Stimulated activated naive CD8-positive, alpha-beta T cell treated with anti-CD3 and anti-CD28 coated beads, Interleukin-15, amount 100 ng/mL, for 72 hours (primary cell): Measurements from ENCODE around the gene SENP2.
"Not testable (repeated sequence)": the region's sequence is repeated elsewhere in the genome, so short reads cannot be mapped to it uniquely, and the experiment has no call there.

Source experiments
- ATAC-seq: fragments of 150-1000 bp; cut with Tn5 transposase; 2 replicates; pipeline ENCODE4 v1.10.0; 2021; ENCODE audit warnings: mild to moderate bottlenecking, moderate library complexity
- DNase-seq, 2 donors: peaks; one replicate each; pipeline ENCODE4 v3.0.0; 2021 to 2022
- H3K27ac Mint-ChIP-seq, 2 donors: one replicate each; pipeline ENCODE4 v1.8.0; 2022; ENCODE audit warnings: mild to moderate bottlenecking in 2 of 2, mixed read lengths in 2 of 2, moderate library complexity in 2 of 2
- H3K27me3 Mint-ChIP-seq: one replicate; pipeline ENCODE4 v1.8.0; 2022; ENCODE audit warnings: mixed read lengths
- H3K4me1 Mint-ChIP-seq: one replicate; pipeline ENCODE4 v1.8.0; 2022; ENCODE audit warnings: mild to moderate bottlenecking, mixed read lengths
- H3K4me3 Mint-ChIP-seq, 2 donors: one replicate each; pipeline ENCODE4 v1.8.0; 2022; ENCODE audit warnings: mild to moderate bottlenecking in 2 of 2, mixed read lengths in 2 of 2, moderate library complexity in 1 of 2
- H3K9me3 Mint-ChIP-seq, 2 donors: one replicate each; pipeline ENCODE4 v1.8.0; 2022; ENCODE audit warnings: mixed read lengths in 2 of 2

The SENP2 gene

DNA sequence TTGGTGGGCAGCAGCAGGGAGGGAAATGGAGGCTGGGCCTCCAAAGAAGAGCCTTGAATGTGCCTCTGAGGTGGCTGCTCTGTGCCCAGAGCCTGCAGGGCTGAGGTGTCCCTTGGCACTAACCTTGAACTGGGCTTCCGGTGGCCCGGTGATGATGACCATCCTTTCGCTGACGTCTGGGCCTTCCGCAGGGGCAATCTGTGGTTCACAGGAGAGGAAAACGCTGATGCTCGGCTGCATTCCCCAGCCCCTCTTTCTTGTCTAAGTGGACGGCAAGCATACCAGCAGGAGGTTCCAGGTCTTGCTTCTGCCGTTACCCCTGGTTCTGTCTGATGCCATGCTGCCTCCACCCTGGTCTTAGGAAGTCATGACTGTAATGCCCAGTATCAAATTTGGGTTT, 65.9 kb downstream of the SENP2 start:
- no peak for DNase-seq
- no peaks in the 10 kb centered on the region for H3K9me3 Mint-ChIP-seq
- no peak for ATAC-seq
- no peak overlapping the region for H3K27ac Mint-ChIP-seq
- H3K4me3 Mint-ChIP-seq: no peak overlapping the region
- peaks cover 9% of the 10 kb centered on the region for H3K27me3 Mint-ChIP-seq
- H3K4me1 Mint-ChIP-seq: no peaks in the 10 kb centered on the region

DNA sequence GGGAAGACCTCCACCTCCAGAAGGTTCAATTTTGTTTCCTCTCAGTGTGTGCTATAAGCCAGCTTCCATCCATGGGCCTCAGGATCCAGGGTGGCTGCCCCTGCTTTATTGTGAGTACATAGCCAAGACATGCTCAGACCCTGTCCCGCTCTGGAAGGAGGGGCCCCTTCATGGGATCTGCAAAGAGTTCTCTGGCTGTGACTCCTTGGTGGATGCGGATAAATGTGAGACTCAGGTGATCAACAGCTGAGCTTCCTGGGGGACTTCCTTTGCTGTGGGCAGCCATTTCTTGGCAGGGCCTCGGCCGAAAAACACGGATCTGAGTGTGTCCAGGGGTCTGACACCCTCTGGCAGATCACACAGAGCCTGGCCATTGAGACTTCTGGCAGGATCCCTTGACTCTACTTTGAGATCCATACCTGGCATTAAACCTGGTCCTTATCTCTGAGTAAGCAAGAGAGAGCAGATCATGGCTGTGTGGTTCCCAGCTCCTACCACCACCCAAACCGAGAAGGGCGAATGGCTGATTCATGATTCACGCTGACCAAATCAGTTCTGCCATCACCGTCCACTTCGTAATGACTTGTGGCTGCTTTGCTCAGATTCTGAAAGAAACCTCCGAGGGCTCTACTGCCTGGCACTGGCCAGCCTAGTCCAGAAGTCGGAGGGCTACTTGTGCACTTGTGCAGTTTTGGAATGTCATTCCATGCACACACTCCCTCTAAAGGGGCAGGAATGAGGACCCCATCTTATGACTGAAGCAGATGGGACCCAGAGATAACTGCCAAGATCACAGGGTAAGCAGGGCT, 68.1 kb downstream of the SENP2 start:
- ATAC-seq (no peak), DNase-seq (no peak)
- Mint-ChIP-seq H3K27ac (no peak overlapping the region), H3K4me3 (no peak overlapping the region), H3K4me1 (no peaks in the 10 kb centered on the region), H3K9me3 (no peaks in the 10 kb centered on the region), H3K27me3 (no peaks in the 10 kb centered on the region)

DNA sequence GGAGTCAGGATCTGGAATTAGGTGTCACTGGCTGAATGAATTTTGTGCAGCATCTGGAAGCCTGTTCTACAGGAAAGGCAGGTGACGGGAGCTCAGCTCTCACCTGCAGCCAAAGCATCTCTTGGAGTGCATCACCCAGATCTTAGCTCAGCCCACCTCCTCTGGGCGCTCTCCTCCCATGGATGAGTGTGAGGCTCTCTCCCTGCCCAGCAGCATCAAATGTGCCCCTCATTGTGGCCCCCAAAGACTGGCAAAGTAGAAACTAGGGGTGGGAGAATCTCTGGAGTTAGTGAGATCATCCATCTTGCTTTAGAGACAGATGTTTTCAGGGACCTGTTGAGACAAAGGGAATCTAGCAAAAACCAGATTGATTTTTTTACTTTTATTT, 68.7 kb downstream of the SENP2 start:
- Mint-ChIP-seq H3K9me3 (no peaks in the 10 kb centered on the region), H3K27me3 (no peaks in the 10 kb centered on the region), H3K27ac (no peak overlapping the region), H3K4me3 (no peak overlapping the region), H3K4me1 (no peaks in the 10 kb centered on the region)
- DNase-seq (no peak), ATAC-seq (no peak)

DNA sequence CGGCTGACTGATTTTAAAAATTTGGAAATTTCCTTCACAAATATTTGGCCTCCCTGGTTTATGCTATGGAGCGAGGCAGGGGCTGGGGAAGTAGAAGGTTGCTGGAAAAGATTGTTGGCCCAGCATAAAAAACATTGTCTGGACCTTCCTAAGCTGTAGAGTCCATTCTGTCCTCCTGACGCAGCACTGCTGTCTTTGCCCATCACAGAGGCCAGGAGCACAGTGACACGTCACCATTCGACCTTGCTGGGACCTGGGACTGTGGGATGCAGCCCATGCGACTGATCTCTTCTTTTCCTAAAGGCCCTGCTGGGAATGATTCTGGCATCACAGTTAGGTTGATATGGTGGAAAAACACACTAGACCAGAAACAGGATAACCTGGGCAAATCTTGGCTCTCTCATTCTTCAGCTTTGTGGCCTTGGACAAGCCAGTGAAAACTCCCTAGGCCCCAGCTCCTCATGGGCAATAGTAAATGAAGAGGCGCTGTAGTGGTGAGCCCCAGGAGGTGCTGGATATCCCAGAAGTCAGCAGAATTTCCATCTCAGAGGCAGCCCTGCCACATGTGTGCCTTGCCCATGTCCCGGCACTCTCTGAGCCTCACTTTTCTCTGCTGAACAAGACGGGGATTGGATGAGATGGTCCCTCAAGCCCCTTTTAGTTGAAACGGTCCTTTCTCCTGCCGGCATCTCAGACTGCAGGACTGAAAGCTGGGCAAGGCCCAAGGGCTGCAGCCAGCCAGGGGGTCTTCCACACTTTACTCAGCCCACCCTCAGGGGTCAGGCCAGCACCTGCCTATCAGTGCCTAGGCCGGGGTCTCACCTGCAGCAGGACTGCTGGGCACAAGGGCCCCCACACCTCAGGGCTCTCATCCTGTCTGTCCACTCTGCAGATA, 69.6 kb downstream of the SENP2 start:
- Mint-ChIP-seq H3K27ac (no peak overlapping the region), H3K27me3 (no peaks in the 10 kb centered on the region), H3K4me3 (no peak overlapping the region), H3K4me1 (no peaks in the 10 kb centered on the region), H3K9me3 (no peaks in the 10 kb centered on the region)
- DNase-seq (no peak), ATAC-seq (no peak)

DNA sequence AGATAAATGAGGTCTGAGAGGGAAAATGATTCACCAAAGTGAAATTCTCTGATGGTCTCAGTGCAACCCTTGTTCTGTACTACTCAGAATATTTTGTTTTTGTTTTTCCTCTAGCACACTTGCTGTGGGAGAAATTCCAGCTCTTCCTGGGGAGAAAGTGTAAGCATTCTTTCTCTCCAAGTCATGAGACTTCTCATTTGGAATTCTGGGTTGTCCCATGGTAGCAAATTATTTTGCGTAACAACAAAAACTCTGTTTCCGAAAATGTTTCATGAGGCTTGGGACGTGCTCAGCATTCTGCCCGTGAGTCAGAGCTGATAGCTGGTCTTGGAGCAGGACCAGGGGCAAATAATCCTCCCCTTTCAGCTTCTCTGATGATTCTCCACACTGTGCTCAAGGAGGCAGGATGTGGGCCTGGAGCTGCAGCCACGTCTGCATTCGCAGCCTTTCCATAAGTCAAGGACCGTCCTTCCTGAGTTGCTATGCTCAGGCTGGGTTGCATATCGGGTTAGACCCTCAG, 70.3 kb downstream of the SENP2 start:
- no peak for DNase-seq
- no peaks in the 10 kb centered on the region for H3K27me3 Mint-ChIP-seq
- no peak overlapping the region for H3K4me3 Mint-ChIP-seq
- ATAC-seq: no peak
- no peaks in the 10 kb centered on the region for H3K4me1 Mint-ChIP-seq
- no peaks in the 10 kb centered on the region for H3K9me3 Mint-ChIP-seq
- H3K27ac Mint-ChIP-seq: no peak overlapping the region

DNA sequence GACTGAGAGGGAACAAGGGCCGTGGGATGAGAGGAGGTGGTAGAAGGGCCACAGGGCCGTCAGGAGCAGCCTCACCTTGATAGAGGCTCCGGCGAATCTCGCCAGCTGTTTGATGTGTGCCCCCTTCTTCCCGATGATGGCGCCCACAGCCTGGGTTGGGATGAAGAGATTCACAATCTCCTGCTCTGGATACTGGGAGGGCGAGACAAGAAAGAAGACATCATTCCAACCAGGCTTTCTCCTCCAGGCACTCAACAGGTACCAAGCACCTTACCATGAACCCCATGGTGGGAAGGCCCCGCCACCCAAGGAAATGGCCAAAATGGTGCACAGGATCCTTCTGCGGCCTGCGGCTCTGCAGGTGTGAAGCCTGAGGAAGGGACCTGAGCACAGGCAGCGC, 71.1 kb downstream of the SENP2 start:
- ATAC-seq: no peak
- Mint-ChIP-seq H3K4me1 (no peaks in the 10 kb centered on the region), H3K4me3 (no peak overlapping the region), H3K27ac (no peak overlapping the region), H3K9me3 (no peaks in the 10 kb centered on the region), H3K27me3 (no peaks in the 10 kb centered on the region)
- no peak for DNase-seq

DNA sequence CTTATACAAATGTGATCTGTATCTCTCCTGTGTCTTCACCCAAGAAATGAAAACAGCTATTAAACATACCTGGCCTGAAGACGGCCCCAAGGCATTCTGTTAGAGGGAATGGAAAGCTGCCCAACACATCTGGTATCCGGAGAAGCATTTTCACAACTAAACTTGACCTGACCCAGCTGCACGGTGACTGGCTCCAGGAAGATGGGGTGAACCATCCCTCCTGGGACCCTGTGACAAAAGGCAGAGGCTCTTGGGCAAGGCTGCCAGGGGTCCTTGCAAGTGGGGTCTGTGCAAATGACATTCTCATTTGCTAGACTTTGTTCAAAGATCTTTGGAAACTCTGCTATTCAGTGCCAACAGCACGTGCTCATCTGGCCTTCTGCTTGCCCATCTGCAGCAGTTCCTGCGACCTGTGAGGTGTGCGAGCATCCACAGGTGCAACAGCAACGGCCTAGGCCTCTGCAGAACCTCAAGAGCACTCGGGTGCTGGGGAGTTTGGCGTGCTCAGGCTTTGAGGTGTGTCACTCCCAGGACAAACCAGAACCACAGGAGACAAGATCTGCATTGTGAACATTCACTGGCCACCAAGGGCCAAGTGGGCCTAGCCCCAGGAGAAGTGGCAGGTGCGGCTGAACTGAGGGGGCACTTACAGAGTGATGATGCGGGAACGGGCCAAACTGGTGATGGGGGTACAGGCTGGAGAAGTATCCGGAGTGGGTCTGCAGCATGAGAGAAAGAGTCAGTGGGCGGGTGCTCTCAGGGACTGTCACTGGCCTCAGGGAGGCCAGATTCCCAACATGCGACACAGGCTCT, 71.8 kb downstream of the SENP2 start:
- DNase-seq: no peak
- Mint-ChIP-seq H3K4me1 (no peaks in the 10 kb centered on the region), H3K9me3 (no peaks in the 10 kb centered on the region), H3K4me3 (no peak overlapping the region), H3K27ac (no peak overlapping the region), H3K27me3 (peaks cover under 1% of the 10 kb centered on the region)
- ATAC-seq: no peak

DNA sequence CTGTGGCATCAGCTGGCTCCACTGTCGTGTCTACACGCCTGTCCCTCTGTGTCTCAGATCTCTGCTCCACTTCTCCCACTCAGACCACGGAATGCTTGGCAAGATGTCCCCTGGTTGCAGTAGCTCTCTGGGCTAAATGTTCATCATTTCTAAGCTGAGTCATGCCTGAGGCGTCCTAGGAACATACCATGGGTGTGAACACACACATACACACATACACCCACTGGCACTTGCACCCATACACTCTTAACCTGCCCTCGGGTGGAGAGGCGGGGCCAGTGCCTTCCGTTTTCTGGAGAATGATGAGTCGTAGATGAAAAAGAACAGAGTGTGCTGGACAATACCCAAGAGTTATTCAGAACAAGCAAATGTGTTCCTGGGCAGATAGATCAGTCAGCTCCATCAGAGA, 72.4 kb downstream of the SENP2 start:
- DNase-seq (no peak), ATAC-seq (no peak)
- H3K4me1 Mint-ChIP-seq: no peaks in the 10 kb centered on the region
- H3K4me3 Mint-ChIP-seq: no peak overlapping the region
- peaks cover 6% of the 10 kb centered on the region for H3K27me3 Mint-ChIP-seq
- H3K9me3 Mint-ChIP-seq: no peaks in the 10 kb centered on the region
- H3K27ac Mint-ChIP-seq: no peak overlapping the region

DNA sequence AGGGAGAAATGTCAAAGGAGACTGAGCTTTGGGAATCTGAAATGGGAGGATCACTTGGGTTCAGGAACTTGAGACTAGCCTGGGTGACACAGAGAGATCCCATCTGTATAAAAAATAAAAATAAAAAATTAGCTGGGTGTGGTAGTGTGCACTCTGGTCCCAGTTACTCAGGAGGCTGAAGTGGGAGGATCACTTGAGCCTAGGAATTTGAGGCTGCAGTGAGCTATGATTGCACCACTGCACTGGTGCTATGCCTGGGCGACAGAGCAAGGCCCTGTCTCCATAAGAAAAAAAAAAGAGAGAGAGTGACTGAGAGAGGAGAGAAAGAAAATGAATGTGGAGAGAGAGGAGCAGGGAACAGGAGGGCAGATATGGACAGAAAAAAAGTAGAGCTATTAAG, 72.8 kb downstream of the SENP2 start:
- no peaks in the 10 kb centered on the region for H3K4me1 Mint-ChIP-seq
- H3K4me3 Mint-ChIP-seq: no peak overlapping the region
- no peak for DNase-seq
- no peak overlapping the region for H3K27ac Mint-ChIP-seq
- H3K27me3 Mint-ChIP-seq: peaks cover 7% of the 10 kb centered on the region
- H3K9me3 Mint-ChIP-seq: no peaks in the 10 kb centered on the region
- ATAC-seq: no peak

DNA sequence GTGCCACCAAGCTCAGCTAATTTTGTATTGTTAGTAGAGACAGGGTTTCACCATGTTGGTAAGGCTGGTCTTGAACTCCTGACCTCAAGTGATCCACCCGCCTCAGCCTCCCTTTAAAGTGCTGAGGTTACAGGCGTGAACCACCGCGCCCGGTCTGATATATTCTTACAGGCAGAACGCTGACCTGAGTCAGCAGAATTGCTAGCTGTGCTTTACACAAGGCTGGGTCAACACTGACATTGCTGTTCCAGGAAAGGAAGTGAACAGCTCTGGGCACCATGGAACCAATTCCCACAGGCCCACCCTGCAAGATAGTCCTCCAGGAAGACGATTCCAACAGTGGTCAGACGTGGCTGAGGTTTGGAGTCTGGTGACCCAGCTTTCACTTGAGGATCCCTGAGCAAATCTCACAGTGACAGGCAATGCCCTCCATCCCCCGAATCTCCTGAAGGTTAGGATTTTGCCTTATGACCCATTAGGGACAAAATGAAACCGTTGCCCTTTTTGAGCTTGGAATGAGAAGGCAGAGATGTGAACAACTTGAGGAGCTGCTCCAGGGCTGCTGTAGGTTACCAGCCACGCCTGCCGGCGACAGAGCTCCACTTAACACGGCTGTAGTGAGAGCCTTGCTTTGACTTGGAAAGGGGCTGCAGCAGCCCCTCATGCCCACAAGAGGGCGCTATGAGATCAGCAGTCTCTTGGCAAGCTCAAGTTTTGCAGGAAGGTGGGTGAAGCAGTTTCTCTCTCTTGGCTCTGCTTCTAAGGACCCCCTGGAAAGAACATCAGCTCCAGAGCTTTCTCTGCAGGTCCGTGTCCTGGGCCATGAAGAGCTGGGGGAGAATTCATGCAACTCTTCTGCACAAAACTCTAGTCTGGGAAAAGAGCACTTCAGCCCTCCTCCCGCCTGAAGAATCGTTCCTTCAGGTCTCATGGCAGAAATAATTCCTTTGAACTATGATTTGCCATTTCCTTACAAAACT, 74.1 kb downstream of the SENP2 start:
- DNase-seq: peak; percentile 71 to 75
- Mint-ChIP-seq H3K27me3 (peaks cover 20% of the 10 kb centered on the region), H3K9me3 (no peaks in the 10 kb centered on the region), H3K4me3 (no peak overlapping the region), H3K27ac (peak overlapping the region in 1 of 2 donors; percentile 51), H3K4me1 (no peaks in the 10 kb centered on the region)
- ATAC-seq: peak; percentile 74

DNA sequence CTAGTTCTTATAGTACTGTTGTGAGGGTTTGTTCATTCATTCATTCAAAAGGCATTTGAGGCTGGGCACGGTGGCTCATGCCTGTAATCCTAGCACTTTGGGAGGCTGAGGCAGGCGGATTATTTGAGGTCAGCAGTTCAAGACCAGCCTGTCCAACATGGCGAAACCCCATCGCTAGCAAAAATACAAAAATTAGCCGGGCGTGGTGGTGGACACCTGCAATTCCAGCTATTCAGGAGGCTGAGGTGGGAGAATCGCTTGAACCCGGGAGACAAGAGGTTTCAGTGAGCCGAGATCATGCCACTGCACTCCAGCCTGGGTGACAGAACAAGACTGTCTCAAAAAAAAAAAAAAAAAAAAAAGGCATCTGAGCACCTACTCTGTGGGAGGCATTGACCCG, 75.2 kb downstream of the SENP2 start:
- not testable (repeated sequence) for H3K4me3 Mint-ChIP-seq, ATAC-seq, H3K27ac Mint-ChIP-seq, DNase-seq, H3K4me1 Mint-ChIP-seq, H3K9me3 Mint-ChIP-seq
- peaks cover 28% of the 10 kb centered on the region for H3K27me3 Mint-ChIP-seq

DNA sequence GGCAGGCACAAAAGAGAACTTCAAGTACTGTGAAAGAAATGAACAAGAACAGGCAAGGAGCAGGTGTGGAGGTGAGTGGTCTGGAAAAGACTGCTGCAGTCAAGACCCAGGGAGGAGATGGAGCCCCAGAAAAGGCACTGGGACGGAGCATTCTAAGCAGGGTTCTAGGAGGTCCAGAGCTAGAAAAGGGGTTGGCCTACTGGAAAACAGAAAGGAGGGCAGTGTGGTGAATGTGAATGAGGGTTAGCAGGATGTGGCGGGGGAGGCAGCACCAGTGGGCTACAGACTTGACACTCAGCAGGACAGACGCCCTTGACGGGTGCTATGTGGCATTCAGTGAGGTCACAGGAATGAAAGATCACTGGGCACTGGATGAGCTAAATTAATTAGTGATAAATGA, 75.7 kb downstream of the SENP2 start:
- no peak for DNase-seq
- peaks cover 28% of the 10 kb centered on the region for H3K27me3 Mint-ChIP-seq
- H3K4me3 Mint-ChIP-seq: no peak overlapping the region

DNA sequence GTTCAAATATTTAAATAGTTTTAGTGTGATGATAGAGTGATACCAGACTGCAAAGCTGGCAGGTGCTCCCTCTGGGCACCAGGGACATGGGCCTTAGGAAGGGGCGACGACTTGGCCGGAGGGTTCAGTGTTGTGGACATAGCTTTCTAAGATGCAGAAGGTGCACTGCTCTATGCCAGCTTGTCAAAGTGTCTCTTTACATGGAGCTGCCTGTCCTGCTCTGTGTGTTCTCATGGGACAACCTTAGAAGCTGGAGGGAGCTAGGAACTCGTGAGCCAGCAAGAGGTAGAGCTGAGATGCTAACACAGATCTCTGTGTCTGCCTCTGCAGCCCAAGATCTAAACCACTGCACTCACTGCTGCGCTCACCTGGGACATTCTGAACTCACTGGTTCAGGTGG, 77.8 kb downstream of the SENP2 start:
- Mint-ChIP-seq H3K27ac (no peak overlapping the region), H3K4me3 (no peak overlapping the region), H3K9me3 (no peaks in the 10 kb centered on the region), H3K27me3 (peaks cover 28% of the 10 kb centered on the region), H3K4me1 (no peaks in the 10 kb centered on the region)
- no peak for DNase-seq
- no peak for ATAC-seq

More for the DNA sequence above, 75.7 kb downstream of the SENP2 start:
- no peak for ATAC-seq
- H3K27ac Mint-ChIP-seq: peak overlapping the region in 1 of 2 donors; percentile 8
- H3K9me3 Mint-ChIP-seq: no peaks in the 10 kb centered on the region
- no peaks in the 10 kb centered on the region for H3K4me1 Mint-ChIP-seq

DNA sequence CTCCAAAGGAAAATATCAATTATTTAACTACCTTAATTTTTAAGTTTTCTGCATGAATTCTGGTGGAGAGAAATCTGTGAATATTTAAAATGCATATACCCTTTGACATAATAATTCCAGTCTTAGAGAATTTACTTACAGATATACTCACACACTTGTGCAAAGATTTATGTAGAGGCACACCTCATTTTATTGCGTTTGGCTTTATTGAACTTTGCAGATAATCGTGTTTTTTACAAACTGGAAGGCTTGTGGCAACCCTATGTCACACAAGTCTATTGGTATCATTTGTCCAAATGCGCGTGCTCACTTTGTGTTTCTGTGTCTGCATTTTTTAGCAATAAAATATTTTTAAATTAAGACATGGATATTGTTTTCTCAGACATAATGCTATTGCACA, 81.5 kb downstream of the SENP2 start:
- Mint-ChIP-seq H3K4me3 (no peak overlapping the region), H3K27ac (no peak overlapping the region), H3K27me3 (peaks cover 28% of the 10 kb centered on the region), H3K9me3 (no peaks in the 10 kb centered on the region), H3K4me1 (no peaks in the 10 kb centered on the region)
- DNase-seq: no peak
- ATAC-seq: no peak
